ENCODE results near the gene HTR7. TPM values are rescaled to one million over a fixed set of nuclear protein-coding genes. Genes with fewer than 3 reads are reported as not detected.

The HTR7 gene
- total and polyA plus RNA-seq, 10 donors, result 0.13 to 1.1 (median 0.73) TPM

- H3K4me3 ChIP-seq, result no peak overlapping the region
- H3K36me3 ChIP-seq, result peaks cover 0 to 99% (median 45%) of the 10 kb centered on the region in 6 donors
Measured at GRCh38 chr10:90893190-90893589, 35.4 kb upstream of the HTR7 start.

GRCh38 chr10:90890347-90890746 lies 32.5 kb upstream of the HTR7 start:
- no peaks in the 10 kb centered on the region for H3K4me1 ChIP-seq
- H3K36me3 ChIP-seq, result peaks cover 0 to 100% (median 60%) of the 10 kb centered on the region in 6 donors
- H3K9me3 ChIP-seq, result no peaks in the 10 kb centered on the region
- no peaks in the 10 kb centered on the region for H3K27me3 ChIP-seq (replicated peaks in 1 of 7)
- 92 to 99% (median 95%) methylated on average over 2 of the region's 2 CpGs for WGBS, 5 donors
- H3K27ac ChIP-seq, result no peak overlapping the region
- no peak overlapping the region for H3K4me3 ChIP-seq
- no peak for DNase-seq
- intact Hi-C loops (cut with DNase I; ENCODE audit: low total_unique reads), result no loop called here
- no peak for TF ChIP-seq CTCF (IDR thresholded peaks at IDR 0.05 in 8 of 11, conservative IDR thresholded peaks at IDR 0.05 in 3 of 11)
- no peak for TF ChIP-seq POLR2AphosphoS5 (IDR thresholded peaks at IDR 0.05)
- TF ChIP-seq POLR2A (IDR thresholded peaks at IDR 0.05), result no peak

More at GRCh38 chr10:90893190-90893589, 35.4 kb upstream of the HTR7 start:
- H3K27ac ChIP-seq, result no peak overlapping the region
- H3K4me1 ChIP-seq, result peaks cover 0 to 18% (median 7%) of the 10 kb centered on the region in 6 donors
- WGBS, 5 donors, result 94 to 99% (median 97%) methylated on average over 3 of the region's 3 CpGs
- H3K27me3 ChIP-seq (replicated peaks in 1 of 7), result no peaks in the 10 kb centered on the region
- TF ChIP-seq POLR2AphosphoS5 (IDR thresholded peaks at IDR 0.05) (no peak), POLR2A (IDR thresholded peaks at IDR 0.05) (no peak), CTCF (IDR thresholded peaks at IDR 0.05 in 8 of 11, conservative IDR thresholded peaks at IDR 0.05 in 3 of 11) (no peak)
- intact Hi-C loops (cut with DNase I; ENCODE audit: low total_unique reads), result no loop called here
- no peaks in the 10 kb centered on the region for H3K9me3 ChIP-seq
- DNase-seq, result no peak

GRCh38 chr10:90889636-90890035 lies 31.8 kb upstream of the HTR7 start:
- TF ChIP-seq POLR2A (IDR thresholded peaks at IDR 0.05) (no peak), POLR2AphosphoS5 (IDR thresholded peaks at IDR 0.05) (no peak), CTCF (IDR thresholded peaks at IDR 0.05 in 8 of 11, conservative IDR thresholded peaks at IDR 0.05 in 3 of 11) (no peak)
- Histone ChIP-seq H3K27ac (no peak overlapping the region), H3K4me1 (no peaks in the 10 kb centered on the region), H3K36me3 (peaks cover 0 to 100% (median 58%) of the 10 kb centered on the region in 6 donors), H3K9me3 (no peaks in the 10 kb centered on the region), H3K27me3 (replicated peaks in 1 of 7) (no peaks in the 10 kb centered on the region), H3K4me3 (no peak overlapping the region)
- 58 to 90% (median 64%) methylated on average over 1 of the region's 1 CpG for WGBS, 5 donors
- intact Hi-C loops (cut with DNase I; ENCODE audit: low total_unique reads), result no loop called here
- no peak for DNase-seq

- Histone ChIP-seq H3K36me3 (peaks cover 0 to 98% (median 54%) of the 10 kb centered on the region in 6 donors), H3K4me3 (no peak overlapping the region), H3K27me3 (replicated peaks in 1 of 7) (no peaks in the 10 kb centered on the region), H3K4me1 (no peaks in the 10 kb centered on the region), H3K27ac (no peak overlapping the region), H3K9me3 (no peaks in the 10 kb centered on the region)
- WGBS, 5 donors, result 85 to 96% (median 93%) methylated on average over 6 of the region's 6 CpGs
- intact Hi-C loops (cut with DNase I; ENCODE audit: low total_unique reads), result no loop called here
- TF ChIP-seq POLR2A (IDR thresholded peaks at IDR 0.05) (no peak), CTCF (IDR thresholded peaks at IDR 0.05 in 8 of 11, conservative IDR thresholded peaks at IDR 0.05 in 3 of 11) (no peak), POLR2AphosphoS5 (IDR thresholded peaks at IDR 0.05) (no peak)
- no peak for DNase-seq
Measured at GRCh38 chr10:90888387-90888786, 30.5 kb upstream of the HTR7 start.
